Activated T-cell treated with anti-CD3 and anti-CD28 coated beads for 1 hour (primary cell): ENCODE results near the gene MYBPC1.
"Not testable (repeated sequence)": the region's sequence is repeated elsewhere in the genome, so short reads cannot be mapped to it uniquely, and the experiment has no call there.

ENCODE experiments used
- DNase-seq: peaks from one replicate; pipeline ENCODE4 v3.0.0-alpha.2; 2020; ENCODE audit warnings: low read depth

The MYBPC1 gene

DNA sequence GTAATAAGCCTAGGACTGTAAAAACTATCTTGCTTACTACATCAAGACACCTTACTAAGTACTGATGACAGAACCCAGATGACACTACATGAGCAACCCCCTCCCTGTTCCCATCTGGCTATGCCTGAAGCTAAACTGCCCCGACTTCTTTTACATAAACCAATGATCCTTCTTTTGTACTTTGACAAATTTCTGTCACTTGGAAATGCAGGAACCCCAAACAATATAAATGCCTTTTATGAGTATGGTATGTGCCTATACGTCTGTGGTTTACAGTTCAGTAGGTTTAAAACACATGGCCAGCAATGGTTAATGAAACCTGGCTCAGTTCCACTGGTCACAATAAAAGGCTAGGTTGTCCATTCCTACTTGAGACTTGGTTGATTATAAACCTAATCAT lies 138.4 kb downstream of the MYBPC1 start:
- DNase-seq = no peak

DNA sequence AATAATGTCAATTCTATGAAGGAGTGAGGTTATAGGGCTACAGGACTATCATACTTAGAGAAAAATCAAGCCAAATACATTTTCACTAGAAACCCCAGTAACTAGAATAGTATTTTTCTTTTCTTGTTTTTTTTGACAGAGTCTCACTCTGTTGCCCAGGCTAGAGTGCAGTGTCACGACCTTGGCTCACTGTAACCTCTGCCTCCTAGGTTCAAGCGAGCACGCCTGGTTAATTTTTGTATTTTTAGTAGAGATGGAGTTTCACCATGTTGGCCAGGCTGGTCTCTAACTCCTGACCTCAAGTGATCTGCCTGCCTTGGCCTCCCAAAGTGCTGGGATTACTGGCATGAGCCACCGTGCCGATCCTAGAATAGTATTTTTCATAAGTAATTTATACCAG lies 139.7 kb downstream of the MYBPC1 start:
- not testable (repeated sequence) for DNase-seq
